HL-60 (cell line): ENCODE results near the gene OTOP3.

ENCODE experiments used
- DNase-seq, 2 experiments: peaks; one replicate each; pipeline ENCODE4 v3.0.0-alpha.2; 2010 to 2020; ENCODE audit warnings: low read depth in 1 of 2, low spot score in 1 of 2
- H3K27ac ChIP-seq: fragments of 250-450 bp; sonication (Bioruptor Pico); replicated peaks from 2 replicates; pipeline ENCODE4 v1.5.1; 2020; ENCODE audit warnings: mild to moderate bottlenecking, moderate library complexity
- H3K27me3 ChIP-seq: fragments of 250-450 bp; sonication (Bioruptor Pico); 2 replicates; pipeline ENCODE4 v1.5.1; 2021; ENCODE audit warnings: mild to moderate bottlenecking, moderate library complexity; ENCODE audit not compliant: insufficient read depth, poor library complexity, severe bottlenecking
- H3K4me3 ChIP-seq: replicated peaks from 2 replicates; pipeline ENCODE4 v1.5.1; 2011; ENCODE audit warnings: mild to moderate bottlenecking, control low read depth, low read length; ENCODE audit not compliant: insufficient read depth
- CTCF ChIP-seq: IDR thresholded peaks from one replicate; pipeline ENCODE4 v1.5.1; 2011; ENCODE audit warnings: low read length, control low read depth, inconsistent platforms; ENCODE audit not compliant: insufficient read depth
- GABPA ChIP-seq: IDR thresholded peaks from 2 replicates; pipeline ENCODE4 v1.6.1; 2012; ENCODE audit warnings: low read depth
- POLR2AphosphoS5 ChIP-seq: IDR thresholded peaks from 2 replicates; pipeline ENCODE4 v1.6.1; 2012; ENCODE audit warnings: low read depth
- REST ChIP-seq: IDR thresholded peaks from 2 replicates; pipeline ENCODE4 v1.6.1; 2012; ENCODE audit warnings: low read depth; ENCODE audit not compliant: insufficient replicate concordance
- SPI1 ChIP-seq: IDR thresholded peaks from 2 replicates; pipeline ENCODE4 v1.6.1; 2012; ENCODE audit warnings: low read depth, mild to moderate bottlenecking, borderline replicate concordance

Gene OTOP3

GRCh38 chr17:74990581-74991105, 54.9 kb downstream of the OTOP3 start:
- Histone ChIP-seq H3K27me3 (no peaks in the 10 kb centered on the region), H3K27ac (no peak overlapping the region), H3K4me3 (no peak overlapping the region)
- DNase-seq, result no peak
- TF ChIP-seq GABPA (no peak), REST (no peak), POLR2AphosphoS5 (no peak), CTCF (no peak), SPI1 (no peak)

GRCh38 chr17:74992223-74992622, 56.5 kb downstream of the OTOP3 start:
- DNase-seq, result no peak
- no peak for TF ChIP-seq REST
- TF ChIP-seq GABPA, result no peak
- no peak for TF ChIP-seq CTCF
- TF ChIP-seq POLR2AphosphoS5, result no peak
- no peak for TF ChIP-seq SPI1
- H3K27ac ChIP-seq, result no peak overlapping the region
- no peak overlapping the region for H3K4me3 ChIP-seq
- no peaks in the 10 kb centered on the region for H3K27me3 ChIP-seq

GRCh38 chr17:74994440-74994839, 58.7 kb downstream of the OTOP3 start:
- Histone ChIP-seq H3K4me3 (no peak overlapping the region), H3K27ac (no peak overlapping the region), H3K27me3 (no peaks in the 10 kb centered on the region)
- TF ChIP-seq CTCF (no peak), POLR2AphosphoS5 (no peak), REST (no peak), GABPA (no peak), SPI1 (no peak)
- no peak for DNase-seq
